Hair follicular keratinocyte (primary cell): ENCODE measurements around the gene RAD23B. TPM values are rescaled to one million over a fixed set of nuclear protein-coding genes. Genes with fewer than 3 reads are reported as not detected.

Experiments used
- total RNA-seq: library from RNA; depleted of rRNA; stranded (reverse); fragments of >200 nt; gene quantifications from 2 replicates; pipeline ENCODE4 v1.2.3, GENCODE V29; 2015

RAD23B gene
- 59.7 and 87.7 TPM in 2 replicates for total RNA-seq

DNA sequence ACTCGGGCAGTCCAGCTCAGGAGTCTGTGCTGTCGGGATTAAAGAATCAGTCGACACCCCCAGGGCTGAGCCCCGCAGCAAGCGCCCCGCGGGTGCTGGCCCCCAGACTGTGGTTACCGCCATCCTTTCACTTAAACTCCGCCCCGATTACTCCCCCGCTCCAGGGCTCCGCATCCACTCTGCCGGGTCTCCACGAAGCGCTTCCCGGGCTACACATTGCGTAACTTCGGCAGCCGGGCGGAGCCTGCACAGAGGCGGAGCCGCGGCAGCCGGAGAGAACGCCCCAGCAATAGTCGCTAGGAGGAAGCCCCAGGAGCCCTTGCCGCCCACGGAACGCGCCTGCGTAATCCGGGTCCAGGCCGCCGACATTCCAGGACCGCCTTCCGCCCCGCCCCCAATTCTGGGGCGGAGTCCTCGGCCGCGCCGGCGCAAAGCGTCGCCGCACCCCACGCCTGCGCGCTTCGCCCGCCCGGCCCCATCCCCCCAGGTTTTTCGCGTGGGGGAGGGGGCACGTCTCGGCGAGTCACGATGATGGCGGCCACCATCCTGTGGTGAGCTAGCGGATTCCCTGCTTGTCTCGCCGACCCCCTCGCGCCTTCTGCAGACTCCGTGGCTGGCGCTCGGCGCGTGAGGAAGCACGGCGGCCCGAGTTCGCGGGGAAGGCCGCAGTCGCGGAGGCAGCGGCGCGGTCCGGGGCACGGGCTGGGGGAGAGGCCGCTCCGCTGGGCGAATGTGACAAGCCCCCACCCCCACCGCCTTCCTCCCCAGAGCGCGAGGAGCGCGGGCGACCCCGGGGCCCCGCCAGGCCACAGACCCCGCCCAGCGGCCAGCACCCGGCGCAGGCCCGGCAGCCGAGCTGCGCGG lies at the start of gene RAD23B:
Gene RAD23B, plus strand, starts transcription at position 521 of the 864 bp plus-strand sequence. CDS start 351 bp downstream, outside the sequence.

Other genes with a start within 250 kb of the RAD23B start
- gene KLF4, start 206.5 kb downstream of the RAD23B start, total RNA-seq: 5.8 and 8.3 TPM in 2 replicates